ENCODE results near the gene DYRK1A. TPM values are rescaled to one million over a fixed set of nuclear protein-coding genes. Genes with fewer than 3 reads are reported as not detected.

Gene DYRK1A
- total RNA-seq, 4 donors from 2014 or later = 42.0 to 137 (median 119) TPM

- Histone ChIP-seq H3K4me1 (no peaks in the 10 kb centered on the region), H3K27ac (no peak overlapping the region), H3K4me3 (no peak overlapping the region), H3K9me3 (no peaks in the 10 kb centered on the region), H3K36me3 (no peaks in the 10 kb centered on the region), H3K27me3 (no peaks in the 10 kb centered on the region)
- intact Hi-C loops (cut with DNase I; ENCODE audit: low total_unique reads) = no loop called here
- TF ChIP-seq, protein P1, sequence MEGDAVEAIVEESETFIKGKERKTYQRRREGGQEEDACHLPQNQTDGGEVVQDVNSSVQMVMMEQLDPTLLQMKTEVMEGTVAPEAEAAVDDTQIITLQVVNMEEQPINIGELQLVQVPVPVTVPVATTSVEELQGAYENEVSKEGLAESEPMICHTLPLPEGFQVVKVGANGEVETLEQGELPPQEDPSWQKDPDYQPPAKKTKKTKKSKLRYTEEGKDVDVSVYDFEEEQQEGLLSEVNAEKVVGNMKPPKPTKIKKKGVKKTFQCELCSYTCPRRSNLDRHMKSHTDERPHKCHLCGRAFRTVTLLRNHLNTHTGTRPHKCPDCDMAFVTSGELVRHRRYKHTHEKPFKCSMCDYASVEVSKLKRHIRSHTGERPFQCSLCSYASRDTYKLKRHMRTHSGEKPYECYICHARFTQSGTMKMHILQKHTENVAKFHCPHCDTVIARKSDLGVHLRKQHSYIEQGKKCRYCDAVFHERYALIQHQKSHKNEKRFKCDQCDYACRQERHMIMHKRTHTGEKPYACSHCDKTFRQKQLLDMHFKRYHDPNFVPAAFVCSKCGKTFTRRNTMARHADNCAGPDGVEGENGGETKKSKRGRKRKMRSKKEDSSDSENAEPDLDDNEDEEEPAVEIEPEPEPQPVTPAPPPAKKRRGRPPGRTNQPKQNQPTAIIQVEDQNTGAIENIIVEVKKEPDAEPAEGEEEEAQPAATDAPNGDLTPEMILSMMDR (IDR thresholded peaks at IDR 0.05) = no peak
- TF ChIP-seq POLR2A (IDR thresholded peaks at IDR 0.05) = no peak
- DNase-seq = no peak
Measured at GRCh38 chr21:37511848-37512247, 145.3 kb downstream of the DYRK1A start.

GRCh38 chr21:37513383-37513782 is 146.8 kb downstream of the DYRK1A start:
- no peaks in the 10 kb centered on the region for H3K36me3 ChIP-seq
- no peaks in the 10 kb centered on the region for H3K27me3 ChIP-seq
- intact Hi-C loops (cut with DNase I; ENCODE audit: low total_unique reads) = no loop called here
- TF ChIP-seq, protein P1 (IDR thresholded peaks at IDR 0.05) = no peak
- no peak for TF ChIP-seq POLR2A (IDR thresholded peaks at IDR 0.05)
- H3K4me3 ChIP-seq = no peak overlapping the region
- no peak for DNase-seq
- no peaks in the 10 kb centered on the region for H3K4me1 ChIP-seq
- H3K27ac ChIP-seq = no peak overlapping the region
- H3K9me3 ChIP-seq = no peaks in the 10 kb centered on the region

GRCh38 chr21:37514038-37514667 is 147.6 kb downstream of the DYRK1A start:
- no peaks in the 10 kb centered on the region for H3K36me3 ChIP-seq
- no peaks in the 10 kb centered on the region for H3K9me3 ChIP-seq
- no peaks in the 10 kb centered on the region for H3K4me1 ChIP-seq

GRCh38 chr21:37516998-37517397 is 150.4 kb downstream of the DYRK1A start:
- H3K4me1 ChIP-seq = no peaks in the 10 kb centered on the region
- no peak for DNase-seq
- TF ChIP-seq POLR2A (IDR thresholded peaks at IDR 0.05) = no peak
- TF ChIP-seq, protein P1 (IDR thresholded peaks at IDR 0.05) = no peak
- intact Hi-C loops (cut with DNase I; ENCODE audit: low total_unique reads) = no loop called here
- H3K36me3 ChIP-seq = no peaks in the 10 kb centered on the region
- no peak overlapping the region for H3K4me3 ChIP-seq
- H3K27ac ChIP-seq = no peak overlapping the region
- no peaks in the 10 kb centered on the region for H3K27me3 ChIP-seq
- no peaks in the 10 kb centered on the region for H3K9me3 ChIP-seq

More at GRCh38 chr21:37514038-37514667, 147.6 kb downstream of the DYRK1A start:
- Histone ChIP-seq H3K4me3 (no peak overlapping the region), H3K27me3 (no peaks in the 10 kb centered on the region), H3K27ac (no peak overlapping the region)
- TF ChIP-seq, protein P1 (IDR thresholded peaks at IDR 0.05) = no peak
- no peak for TF ChIP-seq POLR2A (IDR thresholded peaks at IDR 0.05)
- DNase-seq = no peak
- intact Hi-C loops (cut with DNase I; ENCODE audit: low total_unique reads) = no loop called here

DNA sequence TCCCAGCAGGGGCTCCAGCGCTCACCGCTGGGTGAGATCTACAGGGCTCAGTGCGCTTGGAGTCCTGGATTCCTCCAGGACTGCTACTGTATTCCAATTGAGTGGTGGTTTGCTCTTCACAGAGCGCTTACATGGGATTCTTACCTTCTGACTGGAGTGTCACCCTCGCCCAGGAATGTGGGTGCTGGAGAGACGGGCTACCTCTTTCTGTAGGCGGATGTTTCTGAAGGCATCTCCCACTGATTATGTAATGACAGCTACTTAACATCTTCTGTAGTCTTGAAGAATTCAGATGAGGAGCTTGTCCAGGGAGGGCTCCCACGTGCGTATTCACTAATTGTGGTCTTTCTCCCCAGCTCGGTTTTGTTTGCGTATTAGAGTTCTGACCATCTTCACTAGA is 154.2 kb downstream of the DYRK1A start:
- H3K27ac ChIP-seq = no peak overlapping the region
- no peaks in the 10 kb centered on the region for H3K4me1 ChIP-seq
- intact Hi-C loops (cut with DNase I; ENCODE audit: low total_unique reads) = no loop called here
- no peaks in the 10 kb centered on the region for H3K9me3 ChIP-seq
- no peak for DNase-seq
- H3K27me3 ChIP-seq = no peaks in the 10 kb centered on the region
- H3K4me3 ChIP-seq = no peak overlapping the region
- TF ChIP-seq, protein P1 (IDR thresholded peaks at IDR 0.05) = no peak
- TF ChIP-seq POLR2A (IDR thresholded peaks at IDR 0.05) = no peak
- H3K36me3 ChIP-seq = no peaks in the 10 kb centered on the region

Data from uterus (tissue), 4 donors.